ENCODE measurements around the gene DIS3L2. TPM values are rescaled to one million over a fixed set of nuclear protein-coding genes. Genes with fewer than 3 reads are reported as not detected.
"Not testable (repeated sequence)": the region's sequence is repeated elsewhere in the genome, so short reads cannot be mapped to it uniquely, and the experiment has no call there.

The DIS3L2 gene
- total RNA-seq, 1 donor from 2014 or later, result 33.0 TPM

DNA sequence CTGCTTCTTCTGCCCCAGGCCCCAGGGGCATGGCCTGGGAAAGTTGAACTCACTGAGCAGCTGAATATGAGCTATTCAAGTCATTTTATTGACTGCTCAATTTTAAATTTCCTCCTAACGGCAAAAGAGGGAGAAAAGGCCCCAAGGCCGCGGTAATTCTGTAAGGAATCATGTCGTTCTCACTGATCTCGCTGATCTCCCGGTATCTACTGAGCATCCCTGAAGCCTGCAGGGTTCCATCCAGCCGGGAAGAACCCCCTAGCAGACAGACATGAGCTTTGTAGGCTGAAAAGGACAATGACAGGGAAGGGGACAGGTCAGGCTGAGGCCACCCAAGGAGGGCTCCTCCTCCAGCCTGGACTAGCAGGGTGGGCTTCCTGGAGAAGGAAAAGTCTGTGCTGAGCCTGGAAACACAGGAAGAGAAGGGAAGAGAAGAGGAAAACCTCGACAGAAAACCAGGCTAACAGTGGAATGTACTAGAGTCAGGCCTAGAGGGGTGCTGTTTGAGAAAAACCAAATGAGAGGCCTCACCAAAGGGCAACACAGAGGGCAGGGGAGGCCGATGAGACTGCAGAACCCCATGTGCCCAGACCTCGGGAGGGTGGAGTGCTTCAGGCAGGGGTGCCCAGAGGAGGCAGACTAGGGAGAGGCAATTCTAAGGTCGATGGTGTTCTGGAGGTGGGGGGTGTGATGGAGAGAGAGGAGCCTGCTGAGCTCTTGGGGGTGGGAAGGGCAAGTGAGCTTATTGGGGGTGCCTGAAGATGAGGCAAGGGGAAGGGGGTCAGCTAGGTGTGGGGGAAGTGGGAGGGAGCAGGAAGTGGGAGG, 32.4 kb upstream of the DIS3L2 start:
- DNase-seq (ENCODE audit: low spot score in 2 of 2), result no peak
- FAIRE-seq, result no peak

DNA sequence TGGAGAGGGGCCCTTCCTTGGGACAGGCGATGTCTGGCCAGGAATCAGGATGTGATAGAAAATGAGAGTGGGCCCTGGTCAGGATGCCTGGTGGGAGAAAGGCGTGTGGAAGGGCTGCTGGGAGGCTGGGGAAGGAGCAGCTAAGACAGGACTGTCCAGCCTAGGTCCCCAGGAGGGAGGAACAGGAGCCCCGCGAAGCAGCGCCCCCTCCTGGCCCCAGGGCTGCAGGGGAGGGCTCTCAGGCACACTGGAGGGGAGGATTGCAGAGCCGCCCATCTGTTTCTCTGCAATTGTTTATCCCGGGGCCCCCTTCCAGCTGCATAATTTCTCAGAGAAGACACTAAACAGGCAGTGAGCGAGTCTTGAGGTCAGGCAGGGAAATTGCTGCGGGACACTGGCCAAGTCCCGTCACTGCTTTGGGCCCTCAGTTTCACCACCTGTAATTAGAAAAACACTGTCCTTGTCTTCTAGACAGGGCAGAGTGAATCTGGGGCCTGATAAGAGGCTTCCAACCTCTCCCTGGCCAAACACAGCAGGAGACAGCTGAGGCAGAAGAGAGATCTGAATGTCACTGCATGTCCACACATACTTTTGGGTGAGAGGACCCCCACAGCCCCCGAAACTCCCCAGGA, 31.4 kb upstream of the DIS3L2 start:
- no peak for FAIRE-seq
- DNase-seq (ENCODE audit: low spot score in 2 of 2), result no peak

DNA sequence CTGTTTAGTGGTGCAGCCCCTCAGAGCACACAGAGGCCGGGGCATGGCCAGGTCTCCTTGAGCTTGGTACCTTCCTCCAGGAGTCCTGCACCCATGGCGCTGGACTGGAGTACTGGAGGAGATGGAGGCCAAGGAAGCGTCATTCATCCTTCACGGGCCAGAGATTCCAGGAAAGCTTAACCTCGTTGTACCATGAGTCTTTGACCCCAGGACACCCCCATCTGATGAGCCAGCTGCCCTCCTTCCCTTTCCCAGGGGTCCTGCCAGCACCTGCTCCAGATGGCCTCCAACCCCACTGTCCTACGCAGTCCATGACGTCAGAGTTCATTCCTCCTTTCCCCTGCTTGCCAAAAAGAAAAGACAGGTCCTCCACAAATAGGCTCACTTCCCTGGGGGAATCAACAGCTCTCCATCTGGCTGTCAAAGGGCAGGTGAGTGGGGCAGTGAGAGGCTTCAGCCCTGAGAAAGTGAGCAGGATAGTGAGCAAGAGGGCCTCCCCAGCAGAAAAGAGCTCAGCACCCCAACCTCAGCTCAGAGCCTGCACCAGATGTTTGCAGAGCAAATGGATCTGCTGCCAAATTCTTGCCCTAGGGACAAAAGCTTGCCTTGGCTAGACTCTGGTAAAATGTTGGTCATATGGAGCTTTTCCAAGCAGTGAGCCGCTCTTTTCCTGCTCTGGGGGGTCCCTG, 30.8 kb upstream of the DIS3L2 start:
- FAIRE-seq (no peak), DNase-seq (ENCODE audit: low spot score in 2 of 2) (no peak)

DNA sequence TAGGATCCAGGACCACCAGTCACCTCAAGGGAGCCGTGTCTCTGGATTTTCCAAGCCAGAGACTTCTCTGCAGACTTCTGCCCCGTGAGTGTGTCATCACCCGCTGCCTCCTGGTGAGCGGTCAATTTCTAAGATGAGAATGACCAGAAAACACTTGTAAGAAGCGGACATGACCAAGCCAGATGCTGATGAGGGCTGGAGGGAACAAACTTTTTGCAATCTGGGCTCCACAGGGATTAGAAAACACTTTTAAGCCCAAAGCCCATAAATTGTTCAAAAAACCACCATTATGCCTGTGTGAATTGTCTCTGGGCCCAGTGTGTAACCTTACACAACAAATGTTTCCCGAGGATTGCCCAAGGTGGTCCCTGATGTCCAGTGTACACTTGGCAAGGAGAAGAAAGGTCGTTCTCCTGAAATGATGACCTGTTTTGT, 30.0 kb upstream of the DIS3L2 start:
- DNase-seq (ENCODE audit: low spot score in 2 of 2), result no peak
- no peak for FAIRE-seq

DNA sequence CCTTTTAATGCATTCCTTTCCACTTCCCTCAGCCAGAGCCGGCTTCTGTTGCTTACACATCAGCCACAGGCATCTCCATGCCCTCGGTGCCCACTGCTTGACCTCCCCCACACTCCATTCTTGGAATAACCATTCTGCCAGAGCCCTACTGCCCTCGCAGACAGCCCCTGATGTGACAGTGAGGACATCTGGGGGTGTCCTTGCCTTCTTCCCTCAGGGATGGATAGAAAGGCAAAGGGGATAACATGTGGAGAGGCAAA, 28.9 kb upstream of the DIS3L2 start:
- FAIRE-seq (no peak), DNase-seq (ENCODE audit: low spot score in 2 of 2) (no peak)

DNA sequence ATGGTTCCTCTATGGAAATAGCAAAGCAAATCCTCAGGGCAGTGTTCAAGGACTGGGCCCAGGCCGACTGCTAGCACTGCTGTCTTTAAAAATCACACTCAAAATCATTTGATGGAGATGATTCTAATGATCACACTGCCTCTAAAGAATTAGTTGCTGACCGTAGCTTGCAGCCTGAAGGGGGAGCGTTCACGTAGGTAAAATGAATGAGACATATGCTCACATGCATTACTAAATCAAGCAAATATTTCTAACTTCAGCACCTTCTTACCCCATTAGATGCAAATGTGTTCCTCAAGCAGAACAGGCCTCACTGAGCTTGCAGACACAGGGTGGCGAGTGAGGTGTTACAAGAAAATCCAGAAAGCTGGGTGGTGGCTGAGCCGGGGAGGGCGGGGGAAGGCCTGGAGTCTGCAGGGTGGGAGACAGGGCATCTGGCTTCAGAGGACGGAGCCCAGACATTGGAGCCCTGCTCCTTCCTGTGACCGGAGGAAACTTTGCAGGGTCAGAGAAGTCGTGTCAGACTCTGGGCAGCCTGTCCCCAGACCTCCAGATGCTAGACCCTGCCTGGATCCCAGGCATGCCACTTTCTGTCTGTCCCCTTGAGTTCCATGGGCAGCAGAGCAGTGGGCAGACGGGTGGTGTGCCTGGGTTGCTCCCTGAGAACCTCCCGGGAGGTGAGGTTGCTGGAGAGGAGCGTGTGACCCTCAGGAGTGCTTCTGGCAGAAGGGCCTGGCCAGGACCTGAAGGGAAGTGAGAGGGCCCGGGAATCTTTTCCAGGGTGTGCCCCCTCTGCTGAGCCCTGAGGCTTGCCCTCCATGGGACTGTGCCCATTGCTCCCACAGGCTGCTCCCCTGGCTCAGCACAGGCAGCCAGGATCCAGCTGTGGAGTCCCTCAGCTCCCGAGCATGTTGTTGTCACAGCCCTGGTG, 28.3 kb upstream of the DIS3L2 start:
- no peak for DNase-seq (ENCODE audit: low spot score in 2 of 2)
- FAIRE-seq, result no peak

DNA sequence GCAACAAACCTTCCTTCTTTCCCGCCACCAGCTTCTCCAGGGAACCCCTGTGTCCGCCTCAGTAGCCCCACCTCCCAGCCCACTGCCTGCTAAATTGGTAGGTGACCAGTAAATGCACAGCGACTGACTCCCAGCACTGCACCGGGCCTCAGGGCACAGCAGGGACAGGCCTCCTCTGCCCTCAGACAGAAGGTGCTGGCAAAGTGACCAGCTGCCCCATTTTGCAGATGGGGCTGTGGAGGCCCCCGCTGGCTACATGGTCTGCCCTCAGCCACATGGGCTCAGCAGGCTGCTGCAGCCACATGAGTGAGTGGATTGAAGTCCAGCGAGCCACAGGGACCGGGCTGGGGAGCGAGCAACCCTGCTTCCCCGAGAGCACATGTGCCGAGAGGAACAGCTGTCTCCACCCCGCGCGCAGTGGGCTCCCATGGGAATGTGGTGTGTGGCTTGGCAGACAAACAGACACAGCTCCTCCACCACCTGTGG, 27.6 kb upstream of the DIS3L2 start:
- FAIRE-seq (no peak), DNase-seq (ENCODE audit: low spot score in 2 of 2) (no peak)

DNA sequence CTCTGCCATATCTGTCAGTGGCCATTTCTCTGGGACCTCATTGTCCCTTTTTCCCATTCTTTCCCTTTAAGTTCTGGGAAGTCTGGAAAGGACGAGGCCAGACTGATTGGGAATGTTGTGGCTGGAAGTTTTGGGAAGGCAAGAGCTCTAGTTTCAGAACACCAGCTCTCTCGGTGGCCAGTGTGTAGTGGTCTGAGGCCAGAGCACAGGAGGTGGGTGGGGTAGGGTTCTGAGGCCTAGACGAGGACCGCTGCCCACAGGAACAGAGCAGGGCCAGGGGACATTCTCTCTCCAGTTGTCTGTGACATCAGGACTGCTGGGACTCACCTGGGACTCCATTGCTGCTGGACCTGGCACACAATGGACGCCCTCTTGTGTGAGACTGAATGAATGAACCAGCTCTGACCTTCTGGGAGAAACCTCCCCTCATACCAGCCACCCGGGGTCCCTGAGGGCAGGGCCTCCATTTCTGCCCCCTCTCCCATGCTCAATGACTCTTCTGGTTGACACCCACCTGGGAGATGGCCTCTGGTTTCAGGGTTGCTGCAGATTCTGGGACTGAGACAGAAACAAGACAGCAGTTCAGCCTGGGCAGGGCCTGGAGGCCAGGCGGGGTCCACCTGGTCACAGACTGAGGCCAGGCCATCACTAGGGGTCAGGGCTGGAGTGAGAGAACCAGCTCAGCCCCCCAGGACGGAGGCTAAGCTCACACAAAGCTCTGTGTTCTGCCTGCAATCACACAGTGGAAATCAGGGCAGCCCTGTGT, 26.9 kb upstream of the DIS3L2 start:
- FAIRE-seq (no peak), DNase-seq (ENCODE audit: low spot score in 2 of 2) (no peak)

DNA sequence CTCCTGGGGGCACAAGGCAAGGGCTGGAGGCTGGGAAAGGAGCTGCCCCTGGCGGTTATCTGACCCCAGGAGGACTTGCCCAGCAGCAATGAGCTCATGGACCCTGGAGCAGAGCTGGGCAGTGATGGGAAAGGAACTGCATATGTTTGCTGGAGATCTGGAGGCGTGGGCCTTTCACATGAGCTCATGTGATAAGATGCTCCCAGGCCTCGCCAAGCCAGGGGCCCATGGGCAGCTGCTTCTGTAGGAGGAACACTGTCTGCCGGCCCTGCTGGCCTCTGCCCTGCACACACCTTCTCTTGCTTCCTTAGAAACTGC, 26.3 kb upstream of the DIS3L2 start:
- no peak for DNase-seq (ENCODE audit: low spot score in 2 of 2)
- FAIRE-seq, result no peak

DNA sequence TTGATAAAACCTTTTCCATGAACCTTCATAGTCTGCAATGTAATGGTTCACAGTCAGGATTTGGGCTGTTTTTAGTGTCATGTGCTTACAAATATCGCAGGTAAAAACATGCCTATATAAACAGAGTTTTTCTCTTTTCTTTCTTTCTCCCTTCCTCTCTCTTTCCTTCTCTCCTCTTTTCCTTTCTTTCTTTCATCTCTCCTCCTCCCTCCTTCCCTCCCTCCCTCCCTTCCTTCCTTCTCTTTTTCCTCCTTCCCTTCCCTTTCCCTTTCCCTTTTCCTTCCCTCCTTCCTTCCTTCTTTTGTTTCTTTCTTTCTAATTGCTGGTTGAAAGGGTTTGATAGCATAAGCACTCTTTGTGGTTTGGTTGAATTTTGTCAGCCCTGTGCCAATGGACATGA, 25.7 kb upstream of the DIS3L2 start:
- no peak for FAIRE-seq

DNA sequence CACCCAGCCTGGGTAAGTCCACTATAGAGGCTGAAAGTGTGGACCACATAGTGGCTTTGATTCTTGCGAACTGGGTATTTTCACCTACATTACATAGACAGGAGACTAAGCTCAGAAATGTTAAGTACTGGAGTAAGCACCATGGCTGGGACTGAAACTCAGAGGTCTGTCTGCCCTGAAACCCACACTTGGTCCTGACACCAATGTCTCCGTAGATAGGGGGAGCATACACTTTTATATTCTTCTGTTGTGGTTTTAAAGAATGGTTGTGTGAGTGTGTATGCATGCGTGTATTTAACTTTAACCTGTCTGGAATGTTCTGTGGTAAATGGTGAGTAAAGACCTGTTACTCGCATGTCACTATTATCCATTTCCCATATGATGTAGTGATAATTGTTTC, 25.0 kb upstream of the DIS3L2 start:
- DNase-seq (ENCODE audit: low spot score in 2 of 2), result no peak
- FAIRE-seq, result no peak

More for the DNA sequence above, 25.7 kb upstream of the DIS3L2 start:
- DNase-seq (ENCODE audit: low spot score in 2 of 2), result no peak

DNA sequence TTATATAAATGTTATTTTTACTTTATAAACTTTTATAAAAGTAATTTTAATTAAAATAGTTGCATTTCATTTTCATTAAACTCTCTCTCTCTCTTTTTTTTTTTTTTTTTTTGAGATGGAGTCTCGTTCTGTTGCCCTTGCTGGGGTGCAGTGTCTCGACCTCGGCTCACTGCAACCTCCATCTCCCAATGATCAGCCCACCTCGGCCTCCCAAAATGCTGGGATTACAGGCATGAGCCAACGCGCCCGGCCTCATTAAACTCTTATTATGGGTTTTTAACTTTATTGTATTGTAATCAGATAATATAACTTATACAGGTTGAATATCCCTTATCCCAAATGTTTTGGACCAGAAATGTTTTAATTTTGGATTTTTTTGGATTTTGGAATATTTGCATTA, 24.5 kb upstream of the DIS3L2 start:
- no peak for DNase-seq (ENCODE audit: low spot score in 2 of 2)

DNA sequence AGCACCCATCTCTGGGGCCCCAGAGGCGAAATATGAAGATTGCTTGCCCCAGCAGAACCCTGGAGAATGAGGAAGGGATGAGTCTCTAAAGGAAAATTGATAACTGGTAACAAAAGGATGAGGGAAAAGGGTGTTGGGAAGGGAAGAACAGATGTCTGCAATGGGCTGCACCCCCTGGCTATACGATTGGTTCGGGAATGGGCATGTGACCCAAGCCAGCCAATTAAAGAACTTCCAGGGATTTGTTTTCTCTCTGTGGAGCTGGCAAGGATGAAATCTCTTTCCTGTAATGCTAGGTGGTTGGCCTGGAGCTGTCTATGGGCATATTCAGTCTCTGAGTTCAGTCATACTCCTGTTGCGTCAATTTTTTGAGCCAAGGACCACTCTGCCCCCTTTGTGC, 22.5 kb upstream of the DIS3L2 start:
- DNase-seq (ENCODE audit: low spot score in 2 of 2) (no peak), FAIRE-seq (no peak)

More for the DNA sequence above, 24.5 kb upstream of the DIS3L2 start:
- FAIRE-seq, result no peak

DNA sequence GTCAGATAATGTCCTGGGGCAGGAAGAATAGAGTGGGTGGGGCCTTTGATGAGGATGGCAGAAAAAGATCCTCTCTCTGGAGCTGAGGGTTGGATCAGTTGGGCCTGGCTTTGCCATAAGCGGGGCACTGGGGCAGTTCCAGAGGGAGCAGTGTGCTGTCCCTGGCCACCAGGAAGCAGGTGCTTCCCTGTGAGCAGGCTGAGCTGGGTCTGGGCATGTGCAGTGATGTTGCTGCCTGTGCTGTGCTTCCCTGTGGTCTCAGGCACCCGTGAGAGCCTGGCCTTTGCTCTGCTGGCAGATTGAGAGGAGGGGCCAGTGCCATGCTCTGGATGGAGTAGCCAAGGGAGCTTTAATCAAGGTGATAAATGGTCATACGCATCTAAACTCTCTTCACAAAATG, 20.7 kb upstream of the DIS3L2 start:
- DNase-seq (ENCODE audit: low spot score in 2 of 2) (no peak), FAIRE-seq (no peak)

DNA sequence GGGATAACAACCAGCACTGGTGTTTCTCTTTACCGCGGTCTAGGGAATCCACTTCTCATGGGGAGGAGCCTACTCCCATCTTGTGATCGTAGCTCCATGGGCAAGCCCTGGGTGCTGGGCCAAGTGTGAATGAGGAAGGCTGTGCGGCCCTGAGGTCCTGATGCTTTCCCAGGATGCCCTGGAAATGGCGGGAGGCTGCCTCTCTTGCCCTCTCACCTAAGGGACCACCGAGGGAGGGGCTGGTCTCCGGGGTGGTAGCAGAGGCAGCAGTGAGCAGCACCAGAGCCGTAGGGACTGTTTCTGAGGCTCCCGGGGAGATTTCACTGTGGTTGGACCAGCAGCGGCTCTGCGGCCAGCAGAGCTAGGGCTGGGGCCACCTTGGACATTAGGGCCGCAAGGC, 19.8 kb upstream of the DIS3L2 start:
- FAIRE-seq (no peak), DNase-seq (ENCODE audit: low spot score in 2 of 2) (no peak)

DNA sequence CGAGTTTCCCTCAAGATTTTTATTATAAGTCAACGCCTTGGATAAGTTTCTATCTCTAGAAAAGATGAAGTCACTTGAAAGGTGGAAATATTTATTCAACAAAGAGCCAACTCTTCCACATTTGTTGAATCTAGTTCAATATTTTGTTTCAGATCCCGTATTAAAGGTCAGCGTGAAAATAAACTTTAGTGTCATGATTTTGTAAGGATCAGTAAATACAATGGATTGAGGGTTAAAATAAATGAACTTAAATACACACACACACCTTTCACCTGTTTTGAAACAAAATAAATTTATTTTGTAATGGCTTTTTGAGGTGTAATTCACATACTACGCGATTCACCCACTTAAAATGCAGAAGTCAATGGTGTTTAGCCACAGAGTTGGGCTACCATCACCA, 19.3 kb upstream of the DIS3L2 start:
- FAIRE-seq (no peak), DNase-seq (ENCODE audit: low spot score in 2 of 2) (no peak)

DNA sequence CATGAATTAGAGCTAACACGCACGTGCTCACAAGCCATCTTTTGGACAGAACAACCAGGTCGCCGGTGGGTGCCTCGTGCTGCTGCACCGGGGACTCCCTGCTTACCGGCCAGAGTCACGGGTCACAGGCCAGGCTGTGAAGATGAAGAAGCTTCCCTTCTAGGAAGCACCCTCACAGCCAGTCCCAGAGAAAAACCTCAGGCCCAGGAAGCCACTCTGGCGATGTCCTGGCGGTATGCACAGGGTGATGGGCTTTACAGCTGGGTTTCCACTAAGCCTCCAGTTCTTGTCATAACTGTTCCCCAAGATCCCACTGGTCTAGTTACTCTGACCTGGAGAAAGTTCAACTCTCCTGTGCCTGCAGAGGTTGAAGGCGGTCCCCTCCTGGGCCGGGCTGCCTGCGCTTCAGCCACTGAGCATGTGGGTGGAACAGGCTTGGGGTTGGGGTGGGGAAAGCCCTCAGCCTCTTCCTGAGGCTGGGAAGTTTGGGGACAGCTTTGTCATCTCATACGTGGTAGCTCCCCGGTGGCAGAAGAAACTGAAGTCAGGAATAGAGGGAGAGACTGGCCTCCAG, 15.2 kb upstream of the DIS3L2 start:
- no peak for FAIRE-seq
- no peak for DNase-seq (ENCODE audit: low spot score in 2 of 2)

DNA sequence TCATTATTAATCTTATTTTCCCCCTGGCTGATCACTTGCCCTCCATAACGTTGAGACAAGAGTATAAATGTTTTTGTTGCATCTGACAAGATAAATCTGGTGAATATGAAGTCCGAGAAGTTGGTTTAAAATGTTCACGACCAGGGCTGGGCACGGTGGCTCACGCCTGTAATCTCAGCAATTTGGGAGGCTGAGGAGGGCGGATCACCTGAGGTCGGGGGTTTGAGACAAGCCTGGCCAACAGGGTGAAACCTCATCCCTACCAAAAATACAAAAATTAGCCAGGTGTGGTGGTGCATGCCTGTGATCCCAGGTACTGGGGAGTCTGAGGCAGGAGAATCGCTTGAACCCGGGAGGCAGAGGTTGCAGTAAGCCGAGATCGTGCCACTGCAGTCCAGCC, 14.4 kb upstream of the DIS3L2 start:
- not testable (repeated sequence) for DNase-seq (ENCODE audit: low spot score in 2 of 2); FAIRE-seq

DNA sequence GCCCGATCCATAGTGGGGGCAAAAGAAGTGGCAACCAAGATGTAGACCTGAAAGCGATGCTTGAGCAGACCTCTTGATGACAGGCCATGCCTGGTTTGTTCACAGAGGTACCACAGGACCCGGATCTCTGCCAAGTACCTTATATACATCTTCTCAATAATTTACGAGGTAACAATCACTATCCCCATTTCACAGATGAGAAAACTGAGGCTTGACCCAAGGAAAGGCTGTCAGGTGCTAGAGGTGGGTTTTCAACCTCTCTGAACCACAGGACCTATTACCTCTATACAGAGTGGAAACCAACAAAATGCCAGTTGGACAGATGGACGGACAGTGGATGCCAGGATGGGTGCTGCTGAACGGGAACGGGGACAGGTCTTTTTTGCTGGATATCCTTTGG, 13.8 kb upstream of the DIS3L2 start:
- FAIRE-seq (no peak), DNase-seq (ENCODE audit: low spot score in 2 of 2) (no peak)

Data from frontal cortex (tissue), 4 donors.